ENCODE results near the gene VARS1. TPM values are rescaled to one million over a fixed set of nuclear protein-coding genes. Genes with fewer than 3 reads are reported as not detected.

The VARS1 gene
- total RNA-seq, 1 donor from 2014 or later, result 53.0 TPM

DNA sequence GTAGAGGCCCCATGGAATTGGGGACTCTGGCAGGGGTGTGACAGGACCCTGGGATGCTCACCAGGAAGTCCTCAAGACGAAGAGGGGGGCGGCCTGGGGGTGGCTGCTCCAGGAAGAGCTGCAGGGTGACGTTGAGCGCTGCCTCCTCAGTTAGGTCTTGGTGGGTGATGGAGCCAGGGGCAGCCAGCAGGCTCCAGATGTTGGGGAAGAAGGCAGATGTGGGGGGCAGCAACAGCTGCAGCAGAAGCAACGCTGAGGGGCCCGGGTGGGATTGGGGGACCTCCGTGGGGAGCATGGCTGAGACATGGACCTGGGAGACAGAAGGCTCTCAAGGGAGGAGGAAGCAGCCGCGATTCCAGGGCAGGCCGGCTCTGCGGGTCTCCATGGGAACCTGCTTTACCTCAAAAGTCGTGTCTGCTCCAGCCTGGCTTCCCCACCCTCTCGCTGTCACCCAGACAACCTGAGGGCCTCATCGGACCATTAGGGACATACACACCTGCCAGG is 19.0 kb downstream of the VARS1 start:
- Mint-ChIP-seq H3K4me3 (ENCODE audit: unreplicated experiment) (no peak overlapping the region), H3K27ac (ENCODE audit: unreplicated experiment) (no peak overlapping the region), H3K36me3 (ENCODE audit: low read depth, unreplicated experiment) (no peaks in the 10 kb centered on the region), H3K9me3 (ENCODE audit: unreplicated experiment) (no peaks in the 10 kb centered on the region), H3K27me3 (ENCODE audit: unreplicated experiment) (peaks cover 2% of the 10 kb centered on the region), H3K4me1 (ENCODE audit: unreplicated experiment) (no peaks in the 10 kb centered on the region)
- TF ChIP-seq, protein P1, sequence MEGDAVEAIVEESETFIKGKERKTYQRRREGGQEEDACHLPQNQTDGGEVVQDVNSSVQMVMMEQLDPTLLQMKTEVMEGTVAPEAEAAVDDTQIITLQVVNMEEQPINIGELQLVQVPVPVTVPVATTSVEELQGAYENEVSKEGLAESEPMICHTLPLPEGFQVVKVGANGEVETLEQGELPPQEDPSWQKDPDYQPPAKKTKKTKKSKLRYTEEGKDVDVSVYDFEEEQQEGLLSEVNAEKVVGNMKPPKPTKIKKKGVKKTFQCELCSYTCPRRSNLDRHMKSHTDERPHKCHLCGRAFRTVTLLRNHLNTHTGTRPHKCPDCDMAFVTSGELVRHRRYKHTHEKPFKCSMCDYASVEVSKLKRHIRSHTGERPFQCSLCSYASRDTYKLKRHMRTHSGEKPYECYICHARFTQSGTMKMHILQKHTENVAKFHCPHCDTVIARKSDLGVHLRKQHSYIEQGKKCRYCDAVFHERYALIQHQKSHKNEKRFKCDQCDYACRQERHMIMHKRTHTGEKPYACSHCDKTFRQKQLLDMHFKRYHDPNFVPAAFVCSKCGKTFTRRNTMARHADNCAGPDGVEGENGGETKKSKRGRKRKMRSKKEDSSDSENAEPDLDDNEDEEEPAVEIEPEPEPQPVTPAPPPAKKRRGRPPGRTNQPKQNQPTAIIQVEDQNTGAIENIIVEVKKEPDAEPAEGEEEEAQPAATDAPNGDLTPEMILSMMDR (IDR thresholded peaks at IDR 0.05; ENCODE audit: unreplicated experiment), result no peak
- DNase-seq (ENCODE audit: low spot score), result no peak

DNA sequence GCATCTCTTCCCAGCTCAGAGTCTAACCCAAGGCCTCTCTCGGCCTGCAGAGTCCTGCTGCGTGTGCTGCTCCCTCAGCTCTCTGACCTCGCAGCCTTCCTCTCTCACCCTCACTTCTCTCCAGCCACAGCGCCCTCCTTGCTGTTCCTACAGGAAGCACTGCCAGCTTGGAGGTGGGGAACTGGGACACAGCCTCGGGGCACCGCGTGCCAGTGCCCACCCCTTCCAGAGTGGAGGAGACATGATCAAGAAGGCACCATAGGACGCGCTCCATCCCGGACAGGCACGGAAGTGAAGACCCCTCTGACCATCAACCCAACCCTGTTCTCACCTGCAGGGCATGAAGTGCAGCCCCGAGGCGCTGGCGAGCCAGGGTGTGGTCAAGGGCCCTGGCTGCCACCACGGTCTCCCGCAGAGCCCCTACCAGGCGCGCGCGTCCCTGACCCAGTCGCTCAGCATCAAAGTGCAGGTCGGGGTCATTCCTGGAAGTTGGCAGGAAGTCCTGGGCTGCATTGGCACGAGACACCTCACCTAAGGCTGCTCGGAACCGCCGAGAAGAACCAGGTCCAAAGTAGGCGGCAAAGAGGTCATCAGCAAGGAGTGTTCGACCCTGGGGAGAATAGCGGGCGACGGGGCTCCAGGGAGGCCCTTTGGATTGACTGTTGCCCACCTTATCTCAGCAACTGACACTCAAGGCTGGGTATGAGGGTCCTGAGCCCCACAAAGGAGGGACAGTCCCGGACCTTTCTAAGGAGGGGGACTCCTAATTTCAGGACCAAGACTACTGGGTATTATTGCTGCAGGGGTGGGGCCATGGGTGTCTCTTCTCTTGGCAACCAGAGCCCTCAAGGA is 19.7 kb downstream of the VARS1 start:
- peaks cover 4% of the 10 kb centered on the region for H3K27me3 Mint-ChIP-seq (ENCODE audit: unreplicated experiment)
- H3K36me3 Mint-ChIP-seq (ENCODE audit: low read depth, unreplicated experiment), result no peaks in the 10 kb centered on the region
- TF ChIP-seq, protein P1 (IDR thresholded peaks at IDR 0.05; ENCODE audit: unreplicated experiment), result no peak
- H3K9me3 Mint-ChIP-seq (ENCODE audit: unreplicated experiment), result no peaks in the 10 kb centered on the region
- H3K4me3 Mint-ChIP-seq (ENCODE audit: unreplicated experiment), result no peak overlapping the region
- no peak for DNase-seq (ENCODE audit: low spot score)
- no peak overlapping the region for H3K27ac Mint-ChIP-seq (ENCODE audit: unreplicated experiment)
- H3K4me1 Mint-ChIP-seq (ENCODE audit: unreplicated experiment), result no peaks in the 10 kb centered on the region

DNA sequence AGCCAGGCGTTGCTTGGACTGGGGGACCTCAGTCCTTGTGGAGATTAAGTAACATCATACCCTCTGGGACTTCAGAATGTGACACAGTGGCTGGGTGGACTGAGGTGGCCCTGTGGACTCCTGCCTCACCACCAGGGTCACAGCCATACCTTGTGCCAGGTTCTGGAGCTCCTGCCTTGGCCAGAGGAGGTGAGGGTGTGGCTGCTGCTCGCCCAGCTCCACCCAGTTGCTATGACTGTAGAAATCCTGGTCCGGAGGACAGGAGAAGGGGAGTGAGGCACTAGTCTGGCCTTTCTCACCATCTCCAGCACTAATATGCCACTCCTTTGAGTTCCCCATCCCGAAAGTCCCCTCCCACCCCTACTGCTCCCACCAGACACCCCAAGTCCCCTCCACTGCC is 20.4 kb downstream of the VARS1 start:
- H3K9me3 Mint-ChIP-seq (ENCODE audit: unreplicated experiment), result no peaks in the 10 kb centered on the region

DNA sequence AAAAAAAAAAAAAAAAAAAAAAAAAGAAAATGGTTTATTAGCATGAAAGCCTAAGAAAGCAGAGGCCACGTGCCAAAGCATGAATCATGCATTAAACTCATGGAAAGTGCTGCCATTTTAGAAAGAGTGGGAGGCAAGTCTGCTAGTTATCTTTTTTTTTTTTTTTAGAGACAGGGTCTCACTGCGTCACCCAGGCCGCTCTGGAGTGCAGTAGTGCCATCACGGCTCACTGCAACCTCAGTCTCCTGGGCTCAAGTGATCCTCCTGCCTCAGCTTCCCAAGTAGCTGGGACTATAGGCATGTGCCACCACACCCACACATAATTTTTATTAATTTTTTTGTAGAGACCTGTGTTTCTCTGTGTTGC is 23.6 kb downstream of the VARS1 start:
- no peak for DNase-seq (ENCODE audit: low spot score)
- Mint-ChIP-seq H3K27ac (ENCODE audit: unreplicated experiment) (no peak overlapping the region), H3K4me1 (ENCODE audit: unreplicated experiment) (peaks cover 14% of the 10 kb centered on the region), H3K36me3 (ENCODE audit: low read depth, unreplicated experiment) (peaks cover 3% of the 10 kb centered on the region), H3K27me3 (ENCODE audit: unreplicated experiment) (peaks cover 5% of the 10 kb centered on the region), H3K9me3 (ENCODE audit: unreplicated experiment) (no peaks in the 10 kb centered on the region), H3K4me3 (ENCODE audit: unreplicated experiment) (no peak overlapping the region)
- TF ChIP-seq, protein P1 (IDR thresholded peaks at IDR 0.05; ENCODE audit: unreplicated experiment), result no peak

More for the DNA sequence above, 20.4 kb downstream of the VARS1 start:
- Mint-ChIP-seq H3K27me3 (ENCODE audit: unreplicated experiment) (peaks cover 4% of the 10 kb centered on the region), H3K4me3 (ENCODE audit: unreplicated experiment) (no peak overlapping the region), H3K36me3 (ENCODE audit: low read depth, unreplicated experiment) (no peaks in the 10 kb centered on the region), H3K27ac (ENCODE audit: unreplicated experiment) (no peak overlapping the region), H3K4me1 (ENCODE audit: unreplicated experiment) (no peaks in the 10 kb centered on the region)
- no peak for DNase-seq (ENCODE audit: low spot score)
- TF ChIP-seq, protein P1 (IDR thresholded peaks at IDR 0.05; ENCODE audit: unreplicated experiment), result no peak

DNA sequence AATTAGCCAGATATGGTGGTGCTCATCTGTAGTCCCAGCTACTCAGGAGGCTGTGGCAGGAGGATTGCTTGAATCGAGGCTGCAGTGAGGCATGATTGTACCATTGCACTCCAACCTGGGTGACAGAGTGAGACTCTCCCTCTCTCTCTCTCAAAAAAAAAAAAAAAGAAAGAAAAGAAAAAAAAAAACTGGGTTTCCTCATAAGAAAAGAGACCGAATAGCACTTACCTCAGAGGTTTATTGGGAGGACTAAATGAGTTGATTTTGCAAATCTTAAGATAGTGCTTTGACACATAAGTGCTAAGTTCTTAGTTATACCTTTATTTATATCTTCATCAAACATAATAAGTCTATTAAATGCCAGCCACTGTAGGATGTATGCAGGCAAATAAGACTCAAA is 24.7 kb downstream of the VARS1 start:
- TF ChIP-seq, protein P1 (IDR thresholded peaks at IDR 0.05; ENCODE audit: unreplicated experiment), result no peak
- DNase-seq (ENCODE audit: low spot score), result no peak
- H3K9me3 Mint-ChIP-seq (ENCODE audit: unreplicated experiment), result no peaks in the 10 kb centered on the region

More for the DNA sequence above, 24.7 kb downstream of the VARS1 start:
- Mint-ChIP-seq H3K27me3 (ENCODE audit: unreplicated experiment) (peaks cover 5% of the 10 kb centered on the region), H3K4me3 (ENCODE audit: unreplicated experiment) (no peak overlapping the region), H3K27ac (ENCODE audit: unreplicated experiment) (no peak overlapping the region), H3K36me3 (ENCODE audit: low read depth, unreplicated experiment) (peaks cover 3% of the 10 kb centered on the region), H3K4me1 (ENCODE audit: unreplicated experiment) (peaks cover 17% of the 10 kb centered on the region)
